ENCODE results near the gene ATP4B.

ATP4B gene

GRCh38 chr13:113656831-113657671, 947 bp downstream of the ATP4B start:
- no peak for FAIRE-seq
- no peak for DNase-seq (ENCODE audit: low spot score)

- DNase-seq (ENCODE audit: low spot score) = no peak
- FAIRE-seq = peak; percentile 67
These were observed 1.9 kb downstream of the ATP4B start for GRCh38 chr13:113656003-113656588.

DNA sequence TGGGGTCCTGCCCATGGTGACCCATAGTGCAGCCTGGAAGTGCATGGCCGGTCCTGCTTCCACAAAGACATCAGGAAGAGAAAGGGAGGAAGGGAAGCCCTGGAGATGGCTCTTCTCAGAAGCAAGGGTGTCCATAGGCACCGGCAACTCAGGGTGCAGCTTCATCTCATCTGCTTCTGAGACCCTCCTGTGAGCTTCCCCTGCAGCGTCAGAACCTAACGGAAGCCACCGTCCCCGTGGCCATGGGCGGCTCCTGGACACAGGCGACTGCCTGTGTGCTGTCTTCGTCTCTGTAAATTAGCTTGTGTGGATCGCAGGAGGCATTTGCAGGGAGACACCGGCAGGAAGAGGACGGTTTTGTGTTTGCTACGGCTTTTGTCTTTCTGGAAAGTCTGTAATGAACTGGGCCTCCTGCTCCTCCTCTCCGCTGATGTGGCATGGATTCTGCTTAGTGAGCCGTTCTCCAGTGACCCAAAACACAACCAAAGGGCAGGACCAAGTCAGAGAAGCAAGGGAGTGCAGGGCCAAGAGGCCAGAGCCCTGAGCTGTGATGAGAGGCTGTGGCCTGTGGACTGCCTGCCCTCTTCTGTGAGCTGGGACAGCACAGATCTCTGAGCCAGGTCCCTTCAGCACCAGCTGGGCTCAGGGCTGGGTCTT, 2.5 kb downstream of the ATP4B start:
- DNase-seq (ENCODE audit: low spot score) (no peak), FAIRE-seq (peak; percentile 35)

GRCh38 chr13:113654591-113655345, 3.2 kb downstream of the ATP4B start:
- DNase-seq (ENCODE audit: low spot score) (no peak), FAIRE-seq (peak; percentile 61)

DNA sequence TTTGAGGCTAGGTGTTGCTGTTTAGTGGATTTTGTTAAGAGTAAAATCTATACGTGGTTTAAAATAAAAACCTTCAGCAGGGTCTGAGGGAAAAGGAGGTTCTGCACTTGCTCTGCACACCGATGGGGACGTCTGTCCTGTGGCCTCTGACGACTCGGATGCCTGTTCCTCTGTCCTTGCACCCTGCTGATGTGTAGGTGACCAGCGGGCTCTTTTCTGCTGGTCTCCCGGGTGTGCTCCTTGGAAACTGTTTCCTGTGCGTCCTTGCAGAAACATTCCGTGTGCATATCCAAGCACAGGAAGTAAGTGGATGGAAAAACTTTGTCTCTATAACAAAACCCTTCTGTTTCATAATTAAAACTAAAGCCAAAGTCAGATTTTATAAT, 3.8 kb downstream of the ATP4B start:
- FAIRE-seq (no peak), DNase-seq (ENCODE audit: low spot score) (no peak)

DNA sequence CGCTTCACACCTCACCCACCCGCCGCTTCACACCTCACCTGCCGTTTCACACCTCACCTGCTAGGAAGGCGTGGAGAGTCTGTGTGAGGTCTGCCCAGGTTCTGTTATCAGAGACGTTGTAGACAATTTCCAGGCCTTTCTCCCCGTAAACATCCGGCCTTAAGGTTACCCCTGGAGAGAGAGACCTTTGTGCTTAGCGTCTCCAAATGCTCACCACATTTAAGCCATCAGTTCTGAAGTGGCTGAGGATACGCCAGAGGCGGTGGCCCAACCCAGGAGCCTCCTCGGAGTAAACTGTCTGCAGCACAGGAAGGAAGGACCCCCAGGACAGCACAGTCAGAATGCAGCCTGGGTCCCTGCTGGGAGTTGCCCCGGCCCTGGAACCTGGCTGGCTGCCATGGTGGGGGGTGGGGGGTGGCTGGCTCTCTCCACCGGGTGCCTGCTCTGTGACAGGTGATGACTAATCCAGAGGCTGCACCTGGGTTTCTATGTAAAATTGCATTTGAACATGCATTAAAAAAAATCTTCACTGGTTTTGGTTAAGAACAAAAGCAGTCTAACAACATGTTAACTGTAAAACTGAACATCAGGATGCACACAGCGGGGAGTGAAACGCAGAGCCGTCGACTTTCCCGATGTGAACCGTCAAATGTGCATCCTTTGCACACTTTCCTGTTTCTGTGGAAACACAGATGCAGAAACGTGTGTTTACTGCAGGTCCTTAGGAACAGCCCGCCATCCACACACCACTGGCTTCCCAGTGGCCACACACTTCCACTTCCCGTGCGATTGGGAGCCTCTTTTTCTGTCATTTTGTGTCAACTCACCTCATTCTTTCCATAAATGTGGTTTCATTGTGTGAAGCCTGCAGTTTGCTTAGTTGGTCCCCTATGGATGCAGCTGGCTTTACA, 4.5 kb downstream of the ATP4B start:
- DNase-seq (ENCODE audit: low spot score) = peak; percentile 63
- peak; percentile 9 for FAIRE-seq

GRCh38 chr13:113652404-113653263, 5.4 kb downstream of the ATP4B start:
- DNase-seq (ENCODE audit: low spot score) (no peak), FAIRE-seq (no peak)

DNA sequence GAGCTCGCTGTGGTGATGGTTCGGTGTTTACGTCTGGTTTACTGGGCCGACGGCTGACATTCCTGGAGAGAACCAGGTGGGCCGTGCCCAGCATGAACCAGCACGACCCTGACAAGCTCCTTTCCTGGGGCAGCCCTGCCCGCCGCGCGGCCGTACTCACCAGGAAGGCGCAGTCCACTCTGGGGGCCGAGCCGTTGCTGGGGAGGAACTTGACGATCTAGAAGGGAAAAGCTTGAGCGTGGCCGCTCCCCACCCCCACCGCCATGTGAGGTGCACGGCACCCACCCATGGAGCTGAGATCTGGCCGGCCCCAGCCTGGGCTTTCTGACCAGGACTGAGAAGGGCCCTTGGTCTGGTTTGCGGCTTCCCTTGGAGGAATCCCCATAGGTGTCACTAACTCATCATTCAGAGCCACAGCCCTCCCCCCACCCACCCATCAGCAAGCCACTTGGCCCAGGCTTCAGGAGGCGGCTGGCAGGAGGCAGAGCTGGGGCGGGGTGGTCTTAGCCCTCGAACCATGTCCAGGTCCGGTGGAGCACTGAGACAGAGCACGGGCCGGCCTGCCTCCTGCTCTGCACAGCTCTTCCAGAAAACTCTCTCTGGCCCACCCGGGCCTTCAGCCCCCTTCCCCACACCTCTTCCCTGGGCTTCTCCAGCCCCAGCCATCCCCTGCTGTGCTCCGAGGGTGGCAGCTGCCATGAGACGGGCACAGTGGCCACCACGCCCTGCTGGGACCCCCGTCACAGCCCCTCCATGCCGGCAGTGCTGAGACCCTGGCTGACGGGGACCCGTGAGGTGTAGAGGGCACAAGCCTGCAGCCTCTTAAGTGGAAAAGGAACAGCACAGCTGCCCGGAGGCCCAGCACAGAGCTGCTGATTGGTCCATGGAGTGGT, 6.2 kb downstream of the ATP4B start:
- FAIRE-seq (no peak), DNase-seq (ENCODE audit: low spot score) (no peak)

DNA sequence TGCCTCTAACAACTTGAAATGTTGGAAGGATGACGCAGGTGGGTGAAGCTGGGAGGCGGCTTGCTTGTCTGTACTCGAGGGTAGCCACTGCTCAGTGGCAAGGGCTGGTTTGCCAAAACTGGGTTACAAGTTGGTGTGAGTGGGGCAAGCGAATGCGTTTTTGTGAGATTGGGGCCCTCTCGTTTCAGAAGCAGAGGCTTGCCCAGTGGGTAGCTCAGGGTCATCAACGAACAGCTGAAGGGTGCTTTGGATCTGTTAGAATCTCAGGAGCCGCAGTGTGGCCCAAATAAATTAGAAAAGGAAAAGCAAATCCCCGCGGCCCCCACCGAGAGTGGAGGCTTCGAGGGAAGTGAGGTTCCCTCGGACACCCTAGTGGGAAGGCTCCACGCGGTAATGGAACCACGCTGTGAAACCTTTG, 7.3 kb downstream of the ATP4B start:
- FAIRE-seq = no peak
- no peak for DNase-seq (ENCODE audit: low spot score)

- FAIRE-seq (peak; percentile 30), DNase-seq (ENCODE audit: low spot score) (no peak)
These were observed 7.7 kb downstream of the ATP4B start for GRCh38 chr13:113650275-113650674.

GRCh38 chr13:113649212-113649611, 8.8 kb downstream of the ATP4B start:
- peak; percentile 30 for FAIRE-seq
- DNase-seq (ENCODE audit: low spot score) = no peak

DNA sequence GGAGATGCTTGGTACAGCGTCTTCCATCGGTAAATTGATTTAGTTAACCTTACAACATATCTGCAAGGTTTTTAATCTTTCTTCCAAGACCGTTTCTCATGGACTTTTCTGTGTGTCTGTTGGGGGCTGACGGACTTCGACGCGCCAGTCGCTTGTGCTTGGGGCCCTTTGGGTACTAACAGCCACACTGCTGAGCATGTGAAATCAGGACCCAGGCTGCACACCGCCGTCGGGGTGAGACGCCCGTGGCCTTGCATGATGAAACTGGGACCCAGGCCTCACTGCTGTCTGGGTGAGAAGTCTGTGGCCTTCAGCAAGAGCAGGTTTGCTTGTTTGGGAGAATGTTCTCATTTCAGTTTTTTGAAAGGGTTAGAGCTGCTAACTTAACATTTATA, 9.8 kb downstream of the ATP4B start:
- FAIRE-seq = no peak
- no peak for DNase-seq (ENCODE audit: low spot score)

DNA sequence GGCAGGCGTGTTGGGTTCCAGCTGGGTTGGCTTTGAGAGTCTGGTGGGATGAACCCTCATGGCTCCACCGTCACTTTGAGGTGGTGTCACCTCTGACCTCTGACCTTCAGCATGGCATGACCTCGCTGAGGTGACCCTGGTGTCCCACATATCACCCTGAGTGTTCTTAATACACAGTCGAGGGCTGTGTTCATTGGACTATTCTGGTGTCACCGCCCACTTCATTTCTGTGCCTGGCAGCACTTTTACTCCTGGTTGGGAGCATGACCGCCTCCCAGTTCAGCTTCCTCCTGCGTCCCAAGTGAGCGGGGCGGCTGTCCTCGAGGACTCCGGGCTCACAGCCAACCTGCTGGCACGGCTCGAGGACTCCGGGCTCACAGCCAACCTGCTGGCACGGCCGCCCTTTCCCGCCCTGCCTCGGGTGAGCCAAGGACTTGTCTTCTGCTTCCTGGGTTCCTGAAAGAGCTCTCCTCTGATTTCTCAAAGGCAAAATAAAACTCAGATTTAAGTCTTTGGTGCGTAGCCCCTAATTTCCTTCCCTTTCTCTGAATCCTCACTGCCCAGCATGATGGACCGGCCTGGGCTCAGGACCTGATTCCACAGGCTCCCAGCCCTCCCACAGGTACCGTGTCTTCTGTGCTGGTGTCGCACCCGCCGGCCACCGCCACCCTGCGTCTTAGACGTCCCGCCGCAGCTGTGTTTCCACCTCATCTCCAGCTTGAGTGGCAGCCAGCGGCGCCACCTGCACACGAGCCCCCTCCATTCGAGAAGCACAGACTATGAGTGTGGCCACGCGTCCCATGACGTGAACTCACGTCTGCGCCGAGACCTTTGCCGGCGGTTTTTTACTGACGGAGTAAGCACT, 10.4 kb downstream of the ATP4B start:
- FAIRE-seq (peak; percentile 94), DNase-seq (ENCODE audit: low spot score) (peak; percentile 83)

- DNase-seq (ENCODE audit: low spot score) = no peak
- no peak for FAIRE-seq
These were observed 11.1 kb downstream of the ATP4B start for GRCh38 chr13:113646921-113647340.

DNA sequence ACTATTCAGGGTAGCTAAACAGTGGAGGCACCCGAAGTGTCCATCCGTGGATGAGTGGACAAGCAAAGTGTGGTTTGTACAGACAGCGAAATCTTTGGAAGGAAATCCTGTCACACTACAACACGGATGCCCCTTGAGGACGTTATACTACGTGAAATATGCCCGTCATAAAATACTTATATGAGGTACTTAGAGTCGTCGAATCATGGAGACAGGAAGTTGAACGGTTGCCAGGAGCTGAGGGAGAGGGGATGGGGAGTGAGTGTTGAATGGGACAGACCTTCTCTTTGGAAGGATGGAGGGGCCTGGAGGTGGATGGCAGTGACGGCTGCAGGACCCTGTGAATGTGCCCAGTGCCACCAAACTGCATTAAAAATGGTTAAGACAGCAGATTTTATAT, 11.6 kb downstream of the ATP4B start:
- no peak for DNase-seq (ENCODE audit: low spot score)
- FAIRE-seq = peak; percentile 27

DNA sequence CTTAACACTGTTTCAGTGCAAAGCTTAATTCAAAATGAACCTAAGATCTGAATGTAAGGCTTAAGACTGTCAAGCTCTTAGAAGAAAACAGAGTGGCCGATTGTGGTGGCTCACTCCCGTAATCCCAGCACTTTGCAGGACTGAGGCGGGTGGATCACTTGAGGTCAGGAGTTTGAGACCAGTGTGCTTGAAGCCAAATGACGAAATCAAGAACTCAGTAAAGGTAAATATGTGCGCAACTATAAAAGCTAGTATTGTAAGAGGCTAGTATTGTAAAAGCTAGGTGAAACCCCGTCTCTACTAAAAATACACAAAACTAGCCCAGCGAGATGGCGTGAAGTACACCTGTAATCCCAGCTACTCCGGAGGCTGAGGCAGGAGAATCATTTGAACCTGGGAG, 12.7 kb downstream of the ATP4B start:
- DNase-seq (ENCODE audit: low spot score) (no peak), FAIRE-seq (no peak)

DNA sequence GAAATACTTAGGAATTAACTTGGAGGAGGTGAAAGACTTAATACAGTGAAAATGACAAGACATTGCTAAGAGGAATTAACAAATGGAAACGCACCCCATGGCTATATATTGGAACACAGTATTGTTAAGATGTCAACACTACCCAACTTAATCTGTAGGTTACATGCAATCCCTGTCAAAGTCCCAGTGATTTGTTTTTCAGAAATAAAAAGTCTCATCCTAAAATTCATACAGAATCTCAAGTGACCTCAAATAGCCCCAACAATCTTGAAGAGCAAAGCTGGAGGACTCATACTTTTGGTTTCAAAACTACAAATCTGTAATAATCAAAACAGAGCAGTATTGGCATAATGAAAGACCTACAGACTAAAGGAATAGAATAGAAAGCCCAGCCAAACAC, 13.2 kb downstream of the ATP4B start:
- no peak for FAIRE-seq
- no peak for DNase-seq (ENCODE audit: low spot score)

GRCh38 chr13:113643593-113643992, 14.4 kb downstream of the ATP4B start:
- FAIRE-seq = no peak
- DNase-seq (ENCODE audit: low spot score) = no peak

All from urothelium cell line (cell line).